HepG2 (cell line): ENCODE data around the gene TCF23. TPM values are rescaled to one million over a fixed set of nuclear protein-coding genes. Genes with fewer than 3 reads are reported as not detected.

Experiments used
- ATAC-seq: fragments of 200-7000 bp; cut with Tn5 transposase; 3 replicates; pipeline ENCODE4 v1.9.1; 2020; ENCODE audit warnings: mild to moderate bottlenecking, moderate library complexity
- BruUV-seq: library from RNA; stranded (reverse); fragments of 400-500 nt; replicated peaks from 2 replicates; lab custom pipeline; 2021; lab: Mats Ljungman, UMichigan
- CTCF ChIA-PET: fragments of 300-600 bp; formaldehyde crosslinking; extraction: SDS; loops from one replicate; lab custom pipeline; 2021; ENCODE audit warnings: low total read pairs, inconsistent platforms, low intra/inter-chr PET ratio; lab: Yijun Ruan, JAX
- POLR2A ChIA-PET: fragments of 350-600 bp; sonication (Branson Sonifier 250); formaldehyde crosslinking; loops from one replicate; lab custom pipeline; 2020; ENCODE audit warnings: antibody characterized with exemption, inconsistent platforms; lab: Yijun Ruan, JAX
- DNase-seq: peaks from one replicate; pipeline ENCODE4 v3.0.0-alpha.2; 2015; ENCODE audit warnings: low spot score
- FAIRE-seq: peaks from 3 replicates; lab custom pipeline; 2011; peaks lifted over from hg19 to GRCh38; lab: Jason Lieb, UNC
- H2AFZ ChIP-seq: one replicate; pipeline ENCODE4 v1.6.1; 2011; ENCODE audit warnings: low read length, inconsistent platforms
- H3K27ac ChIP-seq: fragments of 300-600 bp; 3 replicates; pipeline ENCODE4 v1.8.0; 2011; ENCODE audit warnings: mixed run types, mild to moderate bottlenecking, mixed read lengths, low read length, inconsistent platforms; ENCODE audit not compliant: insufficient read depth; ENCODE audit errors: extremely low read length
- H3K27me3 ChIP-seq, 2 experiments: fragments of 200-600 bp in 1 of 2; 2 replicates in 1 of 2; 3 replicates in 1 of 2; pipeline versions ENCODE4 v1.6.0 to v1.8.0; 2011; ENCODE audit warnings: low read length in 2 of 2, mild to moderate bottlenecking in 2 of 2, moderate library complexity in 2 of 2, inconsistent platforms in 1 of 2; ENCODE audit not compliant: insufficient read depth in 2 of 2, control insufficient read depth in 1 of 2
- H3K36me3 ChIP-seq, 2 experiments: fragments of 200-600 bp in 1 of 2; replicated peaks in 1 of 2; 2 replicates in 1 of 2; 3 replicates in 1 of 2; pipeline versions ENCODE4 v1.5.1 to v1.8.0; 2011; ENCODE audit warnings: low read length in 2 of 2, inconsistent platforms in 1 of 2; ENCODE audit not compliant: insufficient read depth in 2 of 2, control insufficient read depth in 1 of 2
- H3K4me1 ChIP-seq: 2 replicates; pipeline ENCODE4 v1.5.1; 2012; ENCODE audit warnings: low read length, inconsistent platforms; ENCODE audit not compliant: insufficient read depth
- H3K4me2 ChIP-seq: 2 replicates; pipeline ENCODE4 v1.6.0; 2011; ENCODE audit warnings: low read depth, low read length, inconsistent platforms
- H3K4me3 ChIP-seq, 3 experiments: fragments of 200-600 bp in 1 of 3; sonication (generic), shearing (Covaris generic) in 1 of 3; replicated peaks in 1 of 3; 2 replicates each; pipeline ENCODE4 v1.5.1; 2011 to 2016; ENCODE audit warnings: low read length in 3 of 3, inconsistent platforms in 2 of 3, low read depth in 2 of 3, mild to moderate bottlenecking in 2 of 3, control low read depth in 1 of 3, mixed read lengths in 1 of 3; ENCODE audit not compliant: insufficient read depth in 1 of 3
- H3K79me2 ChIP-seq: one replicate; pipeline ENCODE4 v1.6.1; 2011; ENCODE audit warnings: low read length, inconsistent platforms; ENCODE audit not compliant: insufficient read depth
- H3K9ac ChIP-seq: 2 replicates; pipeline ENCODE4 v1.6.0; 2011; ENCODE audit warnings: mild to moderate bottlenecking, low read depth, low read length, inconsistent platforms; ENCODE audit not compliant: insufficient read depth
- H3K9me3 ChIP-seq: 2 replicates; pipeline ENCODE4 v1.5.1; 2012; ENCODE audit warnings: mild to moderate bottlenecking, low read length
- H4K20me1 ChIP-seq: 2 replicates; pipeline ENCODE4 v1.6.0; 2011; ENCODE audit warnings: inconsistent platforms, mild to moderate bottlenecking, low read length, moderate library complexity; ENCODE audit not compliant: insufficient read depth
- CBX1 ChIP-seq: IDR thresholded peaks from one replicate; pipeline ENCODE4 v1.6.1; 2016; ENCODE audit warnings: antibody characterized with exemption, low read depth
- NCOA5 ChIP-seq: sonication (generic); formaldehyde crosslinking; IDR thresholded peaks from 2 replicates; pipeline ENCODE4 v1.4.0; 2020; ENCODE audit warnings: missing genetic modification reagents
- NR2F6 ChIP-seq, 2 experiments: IDR thresholded peaks; 2 replicates each; pipeline ENCODE4 v1.6.1; 2016; ENCODE audit warnings: antibody characterized with exemption in 1 of 2, mild to moderate bottlenecking in 1 of 2
- ONECUT2 ChIP-seq: sonication (generic); formaldehyde crosslinking; IDR thresholded peaks from 2 replicates; pipeline ENCODE4 v1.4.0; 2020; ENCODE audit warnings: missing genetic modification reagents
- STAG1 ChIP-seq: sonication (generic); formaldehyde crosslinking; IDR thresholded peaks from 2 replicates; pipeline ENCODE4 v1.4.0; 2020; ENCODE audit warnings: missing genetic modification reagents
- TCF12 ChIP-seq, 2 experiments: fragments of 450-650 bp in 1 of 2; sonication (generic) in 1 of 2; formaldehyde crosslinking in 1 of 2; IDR thresholded peaks; 2 replicates each; pipeline versions ENCODE4 v1.6.1 to v1.8.0; 2017 to 2022; ENCODE audit warnings: antibody characterized with exemption in 1 of 2, mild to moderate bottlenecking in 1 of 2, missing genetic modification reagents in 1 of 2, moderate library complexity in 1 of 2
- ZBTB1 ChIP-seq: sonication (generic); formaldehyde crosslinking; IDR thresholded peaks from 2 replicates; pipeline ENCODE4 v1.4.0; 2020; ENCODE audit warnings: missing genetic modification reagents, borderline replicate concordance
- ZBTB38 ChIP-seq: sonication (generic); formaldehyde crosslinking; IDR thresholded peaks from 2 replicates; pipeline ENCODE4 v1.5.1; 2020; ENCODE audit warnings: mild to moderate bottlenecking, missing genetic modification reagents
- ZNF225 ChIP-seq: sonication (generic); formaldehyde crosslinking; IDR thresholded peaks from 2 replicates; pipeline ENCODE4 v1.4.0; 2020; ENCODE audit warnings: mild to moderate bottlenecking, missing genetic modification reagents
- ZNF563 ChIP-seq: sonication (generic); formaldehyde crosslinking; IDR thresholded peaks from 2 replicates; pipeline ENCODE4 v1.8.0; 2022; ENCODE audit warnings: mild to moderate bottlenecking, moderate library complexity, missing genetic modification reagents
- ZNF709 ChIP-seq: sonication (generic); formaldehyde crosslinking; IDR thresholded peaks from 2 replicates; pipeline ENCODE4 v1.5.0; 2020; ENCODE audit warnings: mild to moderate bottlenecking, missing genetic modification reagents
- ZNF891 ChIP-seq: sonication (generic); formaldehyde crosslinking; IDR thresholded peaks from 2 replicates; pipeline ENCODE4 v1.5.0; 2020; ENCODE audit warnings: mild to moderate bottlenecking, missing genetic modification reagents
- WGBS: methylation state at CpG from one replicate; pipeline ENCODE4 v1.1.6; 2017; ENCODE audit warnings: low lambda C conversion rate; 5-methylcytosine and 5-hydroxymethylcytosine counted together
- in situ Hi-C: cut with HindIII; loops from 2 replicates; pipeline ENCODE4 v1.10.0; 2017; ENCODE audit warnings: low pct_unique_long_range_greater_than_20kb; ENCODE audit not compliant: extremely low pct_ligation_motif_present
- intact Hi-C: fragments of 100-400 bp; cut with micrococcal nuclease; formaldehyde crosslinking; loops from one replicate; pipeline ENCODE4 v1.10.0; 2022; ENCODE audit not compliant: unreplicated experiment
- polyA plus RNA-seq, 8 experiments: library from polyadenylated mRNA; depleted of rRNA in 3 of 8; stranded (reverse) in 7 of 8; unstranded in 1 of 8; fragments of >200 nt; fragmentation: Illumina TruSeq in 4 of 8; extraction: Trizol in 4 of 8; gene quantifications; 2 replicates each; pipeline versions ENCODE4 v1.2.1 to v1.2.3, GENCODE V29; 2011 to 2016; ENCODE audit warnings: low read depth in 4 of 8, missing spikeins in 1 of 8, mixed read lengths in 1 of 8; ENCODE audit not compliant: insufficient read depth in 1 of 8
- total RNA-seq, 5 experiments: library from RNA; depleted of rRNA; stranded (reverse); fragments of >200 nt; fragmentation: Illumina TruSeq; extraction: Trizol; gene quantifications; 2 replicates each; pipeline ENCODE4 v1.2.3, GENCODE V29; 2016; ENCODE audit warnings: low read depth in 1 of 5
- TF ChIP-seq, protein P1 (sequence below): sonication (generic); formaldehyde crosslinking; IDR thresholded peaks from 2 replicates; pipeline ENCODE4 v1.4.0; 2020; ENCODE audit warnings: missing genetic modification reagents, mild to moderate bottlenecking, borderline replicate concordance
- TF ChIP-seq, protein P2 (sequence below): sonication (generic); formaldehyde crosslinking; IDR thresholded peaks from 2 replicates; pipeline ENCODE4 v1.5.0; 2020; ENCODE audit warnings: missing genetic modification reagents
- TF ChIP-seq, protein P3 (sequence below): sonication (generic); formaldehyde crosslinking; IDR thresholded peaks from 2 replicates; pipeline ENCODE4 v1.5.1; 2020; ENCODE audit warnings: missing genetic modification reagents, mild to moderate bottlenecking, borderline replicate concordance

Gene TCF23
- total and polyA plus RNA-seq, 2 of the 13 experiments (the other 11 are each of a cell fraction or from before 2014, with no cell fraction given), result 0.02 to 1.4 TPM

DNA sequence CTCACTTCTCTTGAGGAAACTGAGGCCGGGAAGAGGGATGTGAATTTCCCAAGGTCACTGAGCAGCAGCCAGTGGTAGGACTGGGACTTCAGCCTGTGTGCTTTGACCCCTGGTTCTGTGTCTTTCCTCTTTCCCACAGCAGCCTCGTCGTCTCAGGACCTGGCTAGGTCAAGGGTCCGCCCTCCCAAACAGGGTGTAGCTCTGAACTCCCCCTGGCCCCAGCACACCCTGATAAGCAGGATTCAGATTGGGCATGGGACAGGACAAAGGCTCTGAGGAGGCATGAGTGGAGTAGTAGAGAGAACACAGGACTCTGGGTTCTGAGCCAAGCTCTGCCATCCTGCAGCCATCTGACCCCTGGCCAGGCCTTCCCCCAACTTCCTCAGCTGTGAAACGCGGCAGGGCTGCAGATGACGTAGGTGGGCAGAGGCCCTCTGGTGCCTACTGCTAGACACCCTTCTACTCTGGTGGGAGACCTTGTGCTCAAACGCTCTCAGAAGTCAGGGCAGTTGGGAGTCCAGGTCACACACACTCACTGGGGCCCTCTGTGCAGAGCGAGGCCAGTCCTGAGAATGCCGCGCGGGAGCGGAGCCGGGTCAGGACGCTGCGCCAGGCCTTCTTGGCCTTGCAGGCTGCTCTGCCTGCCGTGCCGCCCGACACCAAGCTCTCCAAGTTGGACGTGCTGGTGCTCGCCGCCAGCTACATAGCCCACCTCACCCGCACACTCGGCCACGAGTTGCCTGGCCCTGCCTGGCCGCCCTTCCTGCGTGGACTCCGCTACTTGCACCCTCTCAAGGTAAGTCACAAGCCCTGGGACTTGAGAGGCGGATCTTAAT lies 984 bp downstream of the TCF23 start:
- DNase-seq (no peak), FAIRE-seq (no peak), ATAC-seq (peak; percentile 24)
- intact Hi-C loops, result no loop called here
- ChIA-PET POLR2A (interaction anchor here (1.5 to 1.9 kb wide), 2 partner anchors 15 to 42 kb away, joined by 4 read pairs; partner anchors contain the start of gene PREB), CTCF (no interaction called here)
- in situ Hi-C loops, result loop anchor here (5.0 kb wide), 1 partner anchor 38 kb away; no protein-coding TSS in a partner anchor
- no peak overlapping the region for H3K27ac ChIP-seq
- H3K27me3 ChIP-seq, result peaks cover 0 to 2% of the 10 kb centered on the region in 2 experiments; a peak in 2 of 5 replicates
- H2AFZ ChIP-seq, result peak overlapping the region; percentile 2
- WGBS, result 69% methylated on average over 19 of the region's 29 CpGs
- no TSS peak for BruUV-seq
- no peaks in the 10 kb centered on the region for H4K20me1 ChIP-seq
- H3K36me3 ChIP-seq, result no peaks in the 10 kb centered on the region
- H3K4me3 ChIP-seq, result peak overlapping the region in 1 of 3 experiments; percentile 18; a peak in 1 of 6 replicates
- H3K9me3 ChIP-seq, result no peaks in the 10 kb centered on the region
- H3K4me1 ChIP-seq, result peaks cover 71% of the 10 kb centered on the region
- H3K4me2 ChIP-seq, result peak overlapping the region; percentile 48
- H3K9ac ChIP-seq, result peak overlapping the region; percentile 2
- no peaks in the 10 kb centered on the region for H3K79me2 ChIP-seq
- TF ChIP-seq ZNF709 (CRISPR knock-in tag), result 0 out of 2 replicates have a peak, but pooled peaks have one; percentile 26
- TF ChIP-seq ZNF225, result peak; percentile 58; the same call in 1 of the 2 replicates
- TF ChIP-seq CBX1, result no peak
- no peak for TF ChIP-seq TCF12 (IDR thresholded peaks at IDR 0.05)
- 0 out of 2 replicates have a peak, but pooled peaks have one; percentile 41 for TF ChIP-seq TCF12 (CRISPR knock-in tag; IDR thresholded peaks at IDR 0.05)
- TF ChIP-seq NCOA5 (CRISPR knock-in tag), result no peak
- TF ChIP-seq STAG1 (CRISPR knock-in tag), result 0 out of 2 replicates have a peak, but pooled peaks have one; percentile 13
- no peak for TF ChIP-seq ZBTB1
- TF ChIP-seq, protein P1, sequence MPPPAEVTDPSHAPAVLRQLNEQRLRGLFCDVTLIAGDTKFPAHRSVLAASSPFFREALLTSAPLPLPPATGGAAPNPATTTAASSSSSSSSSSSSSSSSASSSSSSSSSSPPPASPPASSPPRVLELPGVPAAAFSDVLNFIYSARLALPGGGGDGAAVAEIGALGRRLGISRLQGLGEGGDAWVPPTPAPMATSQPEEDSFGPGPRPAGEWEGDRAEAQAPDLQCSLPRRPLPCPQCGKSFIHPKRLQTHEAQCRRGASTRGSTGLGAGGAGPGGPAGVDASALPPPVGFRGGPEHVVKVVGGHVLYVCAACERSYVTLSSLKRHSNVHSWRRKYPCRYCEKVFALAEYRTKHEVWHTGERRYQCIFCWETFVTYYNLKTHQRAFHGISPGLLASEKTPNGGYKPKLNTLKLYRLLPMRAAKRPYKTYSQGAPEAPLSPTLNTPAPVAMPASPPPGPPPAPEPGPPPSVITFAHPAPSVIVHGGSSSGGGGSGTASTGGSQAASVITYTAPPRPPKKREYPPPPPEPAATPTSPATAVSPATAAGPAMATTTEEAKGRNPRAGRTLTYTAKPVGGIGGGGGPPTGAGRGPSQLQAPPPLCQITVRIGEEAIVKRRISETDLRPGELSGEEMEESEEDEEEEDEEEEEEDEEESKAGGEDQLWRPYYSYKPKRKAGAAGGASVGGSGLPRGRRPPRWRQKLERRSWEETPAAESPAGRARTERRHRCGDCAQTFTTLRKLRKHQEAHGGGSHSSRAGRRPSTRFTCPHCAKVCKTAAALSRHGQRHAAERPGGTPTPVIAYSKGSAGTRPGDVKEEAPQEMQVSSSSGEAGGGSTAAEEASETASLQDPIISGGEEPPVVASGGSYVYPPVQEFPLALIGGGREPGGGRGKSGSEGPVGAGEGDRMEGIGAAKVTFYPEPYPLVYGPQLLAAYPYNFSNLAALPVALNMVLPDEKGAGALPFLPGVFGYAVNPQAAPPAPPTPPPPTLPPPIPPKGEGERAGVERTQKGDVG (CRISPR knock-in tag), result peak; percentile 57; the same call in 1 of the 2 replicates
- peak; percentile 59; the same call in 1 of the 2 replicates for TF ChIP-seq ZNF563 (CRISPR knock-in tag)
- TF ChIP-seq ZNF891 (CRISPR knock-in tag), result 0 out of 2 replicates have a peak, but pooled peaks have one; percentile 33
- TF ChIP-seq, protein P2, sequence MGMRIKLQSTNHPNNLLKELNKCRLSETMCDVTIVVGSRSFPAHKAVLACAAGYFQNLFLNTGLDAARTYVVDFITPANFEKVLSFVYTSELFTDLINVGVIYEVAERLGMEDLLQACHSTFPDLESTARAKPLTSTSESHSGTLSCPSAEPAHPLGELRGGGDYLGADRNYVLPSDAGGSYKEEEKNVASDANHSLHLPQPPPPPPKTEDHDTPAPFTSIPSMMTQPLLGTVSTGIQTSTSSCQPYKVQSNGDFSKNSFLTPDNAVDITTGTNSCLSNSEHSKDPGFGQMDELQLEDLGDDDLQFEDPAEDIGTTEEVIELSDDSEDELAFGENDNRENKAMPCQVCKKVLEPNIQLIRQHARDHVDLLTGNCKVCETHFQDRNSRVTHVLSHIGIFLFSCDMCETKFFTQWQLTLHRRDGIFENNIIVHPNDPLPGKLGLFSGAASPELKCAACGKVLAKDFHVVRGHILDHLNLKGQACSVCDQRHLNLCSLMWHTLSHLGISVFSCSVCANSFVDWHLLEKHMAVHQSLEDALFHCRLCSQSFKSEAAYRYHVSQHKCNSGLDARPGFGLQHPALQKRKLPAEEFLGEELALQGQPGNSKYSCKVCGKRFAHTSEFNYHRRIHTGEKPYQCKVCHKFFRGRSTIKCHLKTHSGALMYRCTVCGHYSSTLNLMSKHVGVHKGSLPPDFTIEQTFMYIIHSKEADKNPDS, result no peak
- peak; percentile 82 for TF ChIP-seq ZBTB38 (CRISPR knock-in tag)
- TF ChIP-seq ONECUT2 (CRISPR knock-in tag), result no peak
- no peak for TF ChIP-seq NR2F6 (IDR thresholded peaks at IDR 0.05)
- 0 out of 2 replicates have a peak, but pooled peaks have one; percentile 7 for TF ChIP-seq NR2F6 (CRISPR knock-in tag; IDR thresholded peaks at IDR 0.05)
- TF ChIP-seq, protein P3, sequence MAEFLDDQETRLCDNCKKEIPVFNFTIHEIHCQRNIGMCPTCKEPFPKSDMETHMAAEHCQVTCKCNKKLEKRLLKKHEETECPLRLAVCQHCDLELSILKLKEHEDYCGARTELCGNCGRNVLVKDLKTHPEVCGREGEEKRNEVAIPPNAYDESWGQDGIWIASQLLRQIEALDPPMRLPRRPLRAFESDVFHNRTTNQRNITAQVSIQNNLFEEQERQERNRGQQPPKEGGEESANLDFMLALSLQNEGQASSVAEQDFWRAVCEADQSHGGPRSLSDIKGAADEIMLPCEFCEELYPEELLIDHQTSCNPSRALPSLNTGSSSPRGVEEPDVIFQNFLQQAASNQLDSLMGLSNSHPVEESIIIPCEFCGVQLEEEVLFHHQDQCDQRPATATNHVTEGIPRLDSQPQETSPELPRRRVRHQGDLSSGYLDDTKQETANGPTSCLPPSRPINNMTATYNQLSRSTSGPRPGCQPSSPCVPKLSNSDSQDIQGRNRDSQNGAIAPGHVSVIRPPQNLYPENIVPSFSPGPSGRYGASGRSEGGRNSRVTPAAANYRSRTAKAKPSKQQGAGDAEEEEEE (CRISPR knock-in tag), result no peak
